MV-4-11 (cell line): ENCODE measurements around the gene CHMP2A.
"Not testable (repeated sequence)": the region's sequence is repeated elsewhere in the genome, so short reads cannot be mapped to it uniquely, and the experiment has no call there.

Source experiments
- DNase-seq: peaks from one replicate; lab custom pipeline; 2025; lab: John Stamatoyannopoulos, UW

Gene CHMP2A

DNA sequence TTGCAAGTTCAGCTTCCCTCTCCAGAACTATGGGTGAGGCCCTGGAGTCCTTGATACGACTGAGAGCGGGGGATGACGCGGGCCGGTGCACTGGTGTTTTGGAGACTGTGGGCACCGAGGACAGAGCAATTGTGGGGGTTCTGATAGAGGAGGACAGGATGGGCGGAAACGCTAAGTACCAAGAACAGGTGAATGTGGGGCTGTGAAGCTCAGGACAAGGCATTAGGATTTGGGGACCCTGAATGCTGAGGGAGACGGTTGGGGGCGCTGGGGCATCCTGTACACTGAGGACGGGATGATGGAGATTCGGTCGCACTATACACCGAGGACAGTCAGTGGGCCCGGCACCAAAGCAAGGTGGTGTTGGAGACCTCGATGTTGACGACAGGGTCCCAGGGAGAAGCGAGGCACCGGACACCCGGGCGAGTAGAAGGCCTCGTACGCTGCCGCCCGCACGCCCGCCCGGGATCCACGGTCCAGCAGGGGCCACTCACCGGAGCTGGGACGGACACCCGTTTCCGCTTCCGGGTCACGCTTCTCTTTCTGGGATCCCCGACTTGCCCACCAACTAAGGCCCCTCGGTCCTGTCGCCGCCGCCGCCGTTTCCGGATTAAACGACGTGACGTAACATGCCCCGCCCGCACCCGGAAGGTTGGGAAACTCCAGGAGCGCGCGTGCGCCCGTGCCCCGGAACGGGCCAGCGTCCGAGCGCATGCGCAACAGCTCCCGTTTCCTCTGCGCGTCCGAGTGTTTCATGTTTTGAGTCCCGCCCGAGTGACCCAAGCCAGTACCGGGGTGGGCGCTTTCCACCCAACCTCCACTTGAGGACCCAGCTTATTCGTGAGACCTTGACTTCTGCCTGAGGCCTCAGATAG is at the start of gene CHMP2A:
CHMP2A (minus strand) TSS at position 612 of the 875 bp plus-strand sequence. CDS start 893 bp downstream, outside the sequence.
- no peak for DNase-seq

DNA sequence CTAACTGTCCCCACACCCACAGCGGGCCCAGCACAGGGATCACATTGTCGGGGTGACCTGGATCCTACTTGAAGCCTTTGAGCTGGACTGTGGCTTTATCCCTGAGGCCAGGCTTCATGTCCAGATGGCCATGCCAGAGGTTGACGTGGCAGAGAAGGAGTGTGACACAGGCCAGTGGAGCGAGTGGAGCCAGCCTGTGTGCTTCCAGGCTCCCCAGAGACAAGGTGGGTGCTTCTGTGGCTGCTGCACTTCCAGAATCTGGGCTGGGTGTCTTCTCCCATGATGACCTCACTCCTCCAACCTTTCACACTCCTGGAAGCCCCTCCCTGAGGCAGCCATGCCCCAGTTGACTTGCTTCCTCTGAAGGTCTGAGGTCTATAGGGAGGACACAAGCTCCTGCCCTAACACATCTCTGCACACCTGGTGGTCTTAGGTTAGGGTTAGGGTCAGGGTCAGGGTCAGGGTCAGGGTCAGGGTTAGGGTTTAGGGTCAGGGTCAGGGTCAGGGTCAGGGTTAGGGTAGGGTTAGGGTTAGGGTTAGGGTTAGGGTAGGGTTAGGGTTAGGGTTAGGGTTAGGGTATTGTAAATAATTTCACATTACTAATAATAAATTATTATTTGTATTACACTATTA is 31.3 kb upstream of the CHMP2A start:
- no peak for DNase-seq

DNA sequence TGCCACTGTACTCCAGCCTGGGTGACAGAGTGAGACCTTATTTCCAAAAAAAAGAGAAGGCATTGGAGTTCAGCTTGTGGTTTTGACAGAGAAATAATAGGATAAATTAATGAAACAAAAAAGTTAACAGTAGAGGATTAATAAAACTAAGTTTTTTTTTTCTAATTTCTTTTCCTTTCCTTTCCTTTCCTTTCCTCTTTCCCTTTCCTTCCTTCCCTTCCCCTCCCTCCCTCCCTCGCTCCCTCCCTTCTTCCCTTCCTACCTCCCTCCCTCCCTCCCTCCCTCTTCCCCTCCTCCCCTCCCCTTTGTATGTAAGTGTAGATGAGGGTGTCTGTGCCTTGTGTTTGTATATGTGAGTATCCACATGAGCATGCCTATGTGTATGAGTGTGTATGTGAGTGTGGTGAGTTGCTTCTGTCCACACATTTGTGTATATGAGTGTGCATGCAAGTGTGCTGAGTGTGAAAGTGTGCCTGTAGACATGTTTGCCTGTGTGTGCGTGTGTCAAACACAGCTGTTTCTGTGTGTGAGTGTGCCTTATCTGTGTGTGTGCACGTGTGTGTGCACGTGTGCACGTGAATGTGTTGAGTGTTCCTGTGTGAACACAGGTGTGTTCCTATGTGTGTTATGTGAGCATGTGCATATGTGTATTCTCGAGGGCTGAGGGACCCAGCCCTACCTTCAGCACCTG is 30.7 kb upstream of the CHMP2A start:
- no peak for DNase-seq

DNA sequence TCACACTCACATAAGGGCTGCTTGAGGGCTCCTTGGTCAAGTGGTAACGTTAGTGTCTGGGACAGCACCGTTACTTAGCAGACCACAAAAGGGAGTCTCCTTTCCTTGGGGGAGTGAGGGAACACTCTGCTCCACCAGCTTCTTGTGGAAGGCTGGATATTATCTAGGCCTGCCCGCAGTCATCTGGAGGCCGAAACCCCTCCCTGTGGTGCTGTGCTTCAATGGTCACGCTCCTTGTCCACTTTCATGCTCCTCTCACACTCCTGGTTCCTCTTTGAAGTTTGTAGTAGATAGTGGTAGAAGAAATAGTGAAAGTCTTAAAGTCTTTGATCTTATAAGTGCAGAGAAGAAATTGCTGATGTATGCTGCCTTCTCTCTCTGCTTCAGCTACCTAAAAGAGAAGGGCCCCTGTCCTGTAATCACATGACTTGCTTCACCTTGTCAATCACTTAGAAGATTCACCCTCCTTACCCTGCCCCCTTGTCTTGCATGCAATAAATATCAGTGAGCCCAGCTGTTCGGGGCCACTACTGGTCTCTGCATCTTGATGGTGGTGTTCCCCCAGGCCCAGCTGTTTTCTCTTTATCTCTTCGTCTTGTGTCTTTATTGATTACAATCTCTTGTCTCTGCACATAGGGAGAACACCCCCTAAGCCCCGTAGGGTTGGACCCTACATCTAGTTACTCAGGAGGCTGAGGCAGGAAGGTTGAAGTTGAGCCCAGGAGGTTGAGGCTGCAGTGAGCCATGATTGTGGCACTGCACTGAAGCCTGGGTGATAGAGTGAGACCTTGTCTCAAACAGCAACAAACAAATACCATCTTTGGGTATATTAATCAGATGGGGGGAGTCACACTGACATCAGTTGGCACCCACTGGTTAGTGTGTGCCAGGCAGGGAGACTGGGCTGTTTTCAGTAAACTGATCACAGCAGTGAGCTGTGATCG is 29.9 kb upstream of the CHMP2A start:
- no peak for DNase-seq

DNA sequence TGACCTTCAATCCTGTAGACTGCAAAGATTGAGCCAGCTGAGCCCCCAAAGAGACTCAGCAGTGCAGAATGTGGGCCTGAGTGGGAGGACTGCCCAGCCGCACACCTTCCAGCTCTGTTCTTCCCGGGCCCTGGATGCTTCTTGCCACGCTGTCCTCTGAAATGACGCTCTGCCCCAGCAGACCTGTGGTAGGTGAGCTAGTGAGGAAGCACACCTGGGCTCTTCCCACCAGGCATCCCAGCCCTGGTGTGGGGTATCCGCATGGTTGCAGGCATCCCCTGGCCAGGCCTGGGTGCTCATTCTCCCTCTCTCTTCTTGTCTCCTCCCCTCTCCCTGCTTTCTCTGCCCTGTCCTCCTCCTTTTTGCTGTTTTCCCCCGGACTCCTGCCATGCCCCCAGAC is 28.1 kb upstream of the CHMP2A start:
- DNase-seq = no peak

DNA sequence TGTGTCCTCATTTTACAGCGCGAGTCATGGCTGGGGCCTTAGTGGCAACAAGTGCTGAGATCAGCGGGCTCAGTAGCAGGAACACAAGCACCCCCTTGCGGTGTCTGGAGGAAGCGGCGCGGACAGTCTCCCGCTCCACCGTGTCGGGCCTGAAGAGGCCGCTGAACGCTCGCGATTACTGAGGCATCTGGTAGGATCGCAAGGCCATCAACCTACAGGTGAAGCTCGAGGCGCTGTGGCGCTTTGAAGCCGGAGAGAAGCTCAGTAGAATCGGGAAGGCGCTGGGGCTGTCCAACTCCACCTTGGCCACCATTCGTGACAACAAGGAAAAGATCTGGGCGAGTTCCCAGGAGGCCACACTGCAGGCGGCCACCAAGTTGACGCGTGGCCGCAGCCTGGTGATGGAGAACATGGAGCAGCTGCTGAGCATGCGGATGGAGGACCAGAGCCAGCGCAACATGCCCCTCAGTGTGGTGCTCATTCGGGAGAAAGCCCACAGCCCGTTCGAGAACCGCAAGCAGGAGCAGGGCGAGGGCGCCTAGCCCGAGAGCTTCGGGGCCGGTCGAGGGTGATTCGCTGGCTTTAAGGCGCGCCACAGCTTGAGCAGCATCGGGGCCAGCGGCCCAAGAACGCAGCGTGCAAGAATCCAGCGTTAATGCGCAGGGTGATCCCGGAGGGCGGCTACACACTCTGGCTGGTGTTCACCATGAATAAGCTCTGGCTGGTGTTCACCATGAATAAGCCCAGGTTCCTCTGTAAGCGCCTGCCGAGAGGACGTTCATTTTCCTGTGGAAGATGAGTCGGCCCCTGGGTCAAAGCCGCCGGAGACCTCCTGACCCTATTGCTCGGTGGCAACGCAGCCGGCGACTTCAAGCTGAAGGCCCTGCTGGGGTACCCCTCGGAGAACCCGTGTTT is 26.6 kb upstream of the CHMP2A start:
- DNase-seq = no peak

DNA sequence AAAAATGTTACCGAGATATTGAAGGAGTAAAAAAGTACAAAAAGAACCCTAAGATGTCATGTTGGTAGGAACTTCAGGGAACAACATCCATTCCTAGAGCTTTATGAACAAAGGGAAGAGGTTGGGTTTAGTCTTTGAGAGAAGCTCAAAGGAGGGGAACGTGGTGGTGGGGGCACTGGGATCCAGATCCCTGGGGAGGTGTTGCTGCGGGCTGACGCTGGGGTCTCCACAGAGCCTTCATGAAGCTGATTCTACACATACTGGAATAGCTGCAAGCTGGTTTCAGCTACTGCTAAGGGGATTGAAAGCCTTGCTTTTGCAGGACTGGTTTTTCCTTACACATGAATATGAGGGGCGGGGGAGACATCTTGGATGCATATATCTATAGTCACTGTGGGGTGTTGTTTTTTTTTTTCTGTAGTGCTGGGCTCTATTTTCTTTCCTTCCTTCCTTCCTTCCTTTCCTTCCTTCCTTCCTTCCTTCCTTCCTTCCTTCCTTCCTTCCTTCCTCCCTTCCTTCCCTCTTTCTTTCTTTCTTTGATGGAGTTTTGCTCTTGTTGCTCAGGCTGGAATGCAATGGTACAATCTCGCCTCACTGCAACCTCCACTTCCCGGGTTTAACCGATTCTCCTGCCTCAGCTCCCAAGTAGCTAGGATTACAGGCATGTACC is 24.7 kb upstream of the CHMP2A start:
- DNase-seq = no peak

DNA sequence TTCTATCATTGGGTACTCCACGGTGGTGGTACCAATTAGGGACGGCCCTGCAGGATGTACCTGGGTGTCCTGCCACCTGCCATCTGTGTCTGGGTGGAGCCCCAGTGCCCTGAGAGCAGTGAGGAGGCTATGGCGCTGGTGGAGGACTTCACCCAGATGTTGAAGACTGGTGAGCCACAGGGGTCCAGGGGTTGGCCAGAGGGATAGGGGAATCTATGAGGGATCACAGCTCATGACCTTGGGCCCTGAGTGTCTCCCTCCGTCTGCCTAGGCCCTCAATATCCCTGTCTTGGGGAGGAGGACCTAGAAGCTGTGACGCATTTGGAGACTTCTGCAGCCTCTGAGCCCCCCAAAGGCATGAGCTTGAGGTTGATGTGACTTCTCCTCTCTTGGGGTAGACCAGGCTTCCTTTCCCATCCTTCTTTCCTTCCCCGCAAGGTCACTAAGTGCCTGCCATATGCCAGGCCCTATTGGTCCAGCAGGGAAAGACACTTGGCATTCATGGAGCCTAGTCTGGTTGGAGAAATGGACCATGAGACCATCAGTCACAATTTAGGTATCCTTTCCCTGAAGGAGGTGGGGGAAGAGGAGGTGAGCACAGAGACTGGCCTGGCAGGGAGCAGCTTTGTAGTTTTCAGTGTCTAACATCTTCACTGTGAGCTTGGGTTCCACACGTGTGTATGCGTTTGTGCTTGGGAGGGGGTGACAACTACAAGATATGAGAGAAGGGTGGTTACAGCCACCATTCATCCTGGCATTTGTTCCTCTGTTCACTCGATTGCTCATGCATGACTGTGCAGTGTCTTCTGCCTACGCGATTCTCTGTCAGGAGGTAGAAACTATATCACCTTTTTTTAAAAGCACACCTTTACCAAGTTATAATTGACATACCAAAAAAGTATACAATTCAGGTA is 23.4 kb upstream of the CHMP2A start:
- DNase-seq = no peak

DNA sequence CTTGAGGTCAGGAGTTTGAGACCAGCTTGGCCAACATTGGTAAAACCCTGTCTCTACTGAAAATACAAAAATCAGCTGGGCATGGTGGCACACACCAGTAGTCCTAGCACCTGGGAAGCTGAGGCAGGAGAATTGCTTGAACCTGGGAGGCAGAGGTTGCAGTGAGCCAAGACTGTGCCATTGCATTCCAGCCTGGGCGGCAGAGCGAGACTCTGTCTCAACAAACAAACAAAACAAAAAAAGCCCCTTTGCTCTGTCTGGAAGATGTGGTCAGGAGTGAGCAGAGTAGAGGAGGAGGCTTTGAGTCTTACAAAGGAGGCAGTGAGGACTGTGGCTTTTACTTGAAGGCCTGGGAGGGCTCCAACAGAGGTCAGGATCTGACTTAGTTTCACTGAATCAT is 22.7 kb upstream of the CHMP2A start:
- DNase-seq = not testable (repeated sequence)

DNA sequence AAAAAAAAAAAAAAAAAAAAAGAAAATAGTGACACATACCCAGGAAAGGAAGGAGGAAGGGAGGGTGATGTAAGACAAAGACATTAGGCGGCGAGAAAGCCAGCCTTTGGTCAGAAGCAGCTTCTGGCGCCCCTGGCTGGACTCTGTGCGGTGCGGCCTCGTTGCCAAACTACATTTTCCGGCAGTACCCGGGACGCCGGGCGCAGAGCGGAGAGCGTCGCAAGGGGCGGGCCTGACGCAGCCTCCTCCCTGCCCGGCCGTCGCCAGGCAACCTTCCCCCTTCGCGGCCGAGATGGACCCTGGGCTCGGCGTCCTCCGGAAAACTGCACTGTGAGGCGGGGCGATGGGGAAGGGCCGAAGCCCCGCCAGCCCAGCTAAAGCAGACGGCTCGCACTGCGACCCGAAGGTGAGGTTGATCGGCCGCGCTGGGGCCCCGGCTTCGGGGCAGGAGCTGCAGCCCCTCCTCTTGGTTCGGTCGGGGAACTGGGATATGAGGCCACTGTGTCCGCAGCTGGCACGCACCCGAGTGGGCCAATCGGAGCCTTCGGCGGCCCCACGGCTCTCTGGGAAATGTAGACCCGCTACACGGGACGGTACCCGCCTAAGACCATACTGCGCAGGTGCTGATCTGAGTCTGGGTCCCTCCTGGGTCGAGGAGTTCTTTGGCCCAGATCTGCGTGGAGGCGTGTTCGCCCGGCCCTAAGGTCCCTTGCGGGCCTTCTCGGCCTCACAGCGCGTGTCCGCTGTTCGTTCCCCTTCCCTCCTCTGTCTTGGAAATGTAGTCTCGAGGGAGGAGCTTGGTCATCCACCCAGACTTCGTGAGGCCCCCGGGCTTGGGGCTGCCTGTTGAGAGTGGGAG is 20.5 kb upstream of the CHMP2A start:
- no peak for DNase-seq

DNA sequence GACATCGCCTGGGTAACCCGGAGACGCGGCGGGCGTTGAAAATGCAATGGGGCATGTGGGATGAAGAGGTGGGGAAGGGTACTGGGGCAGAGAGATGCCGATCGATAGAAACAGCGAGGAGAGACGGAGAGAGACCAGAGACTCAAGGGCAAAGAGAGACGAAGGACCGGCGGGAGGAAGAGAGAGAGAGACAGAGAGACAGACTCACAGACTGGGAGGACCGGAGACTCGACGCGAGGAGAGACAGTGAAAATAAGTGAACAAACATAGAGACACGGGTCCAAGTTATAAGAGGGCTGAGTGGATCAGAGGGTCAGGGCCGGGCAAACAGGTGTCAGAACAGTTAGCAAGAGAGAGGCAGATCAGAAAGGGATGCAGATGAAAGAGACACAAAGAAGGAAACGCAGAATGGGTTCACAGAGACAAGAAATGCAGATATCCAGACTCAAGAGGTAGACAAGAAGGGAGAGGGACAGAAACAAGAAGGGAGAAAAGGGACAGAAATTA is 18.8 kb upstream of the CHMP2A start:
- no peak for DNase-seq

DNA sequence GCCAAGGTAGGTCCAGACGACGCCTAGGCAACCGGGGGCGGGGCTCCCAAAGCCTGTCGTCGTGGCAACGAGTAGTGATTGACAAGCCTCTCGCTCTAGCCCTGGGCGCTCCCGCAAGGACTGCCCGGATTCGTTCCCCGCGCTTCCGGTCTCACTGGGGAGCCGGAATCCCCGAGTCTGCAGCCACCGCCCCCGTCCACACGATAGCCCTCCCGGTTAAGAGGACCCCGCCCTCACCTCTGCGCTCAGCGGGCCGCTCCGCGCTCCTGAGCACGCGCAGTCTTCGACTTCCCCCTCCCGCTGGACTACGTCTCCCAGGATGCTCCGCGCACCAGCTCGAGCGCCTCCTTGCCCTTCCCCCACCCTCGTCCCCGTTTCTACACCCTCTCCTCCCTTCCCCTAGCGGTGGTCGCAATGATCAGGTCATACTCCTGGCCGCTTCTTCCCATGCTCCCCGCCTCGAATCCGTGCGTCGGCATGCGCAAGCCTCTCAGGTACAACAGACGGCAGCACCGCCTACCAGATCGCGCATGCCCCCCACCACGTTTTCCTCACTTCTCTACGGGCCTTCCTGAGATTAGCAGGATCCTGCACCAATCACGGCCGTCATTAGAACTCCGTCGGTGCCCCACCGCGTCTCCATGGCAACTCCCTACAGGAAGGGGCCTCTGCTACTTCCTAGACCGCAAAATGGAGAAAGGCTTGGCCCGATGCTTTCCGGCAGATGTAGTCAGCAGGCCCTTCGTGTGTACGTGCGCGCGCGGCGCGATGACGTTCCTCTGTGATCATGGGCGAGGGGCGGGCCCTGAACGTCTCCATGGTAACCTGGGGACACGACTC is 18.1 kb upstream of the CHMP2A start, which contains the start of gene MZF1:
MZF1 (minus strand) TSS at position 518 of the 840 bp plus-strand sequence. CDS start 1,946 bp downstream, outside the sequence.
- DNase-seq = no peak

DNA sequence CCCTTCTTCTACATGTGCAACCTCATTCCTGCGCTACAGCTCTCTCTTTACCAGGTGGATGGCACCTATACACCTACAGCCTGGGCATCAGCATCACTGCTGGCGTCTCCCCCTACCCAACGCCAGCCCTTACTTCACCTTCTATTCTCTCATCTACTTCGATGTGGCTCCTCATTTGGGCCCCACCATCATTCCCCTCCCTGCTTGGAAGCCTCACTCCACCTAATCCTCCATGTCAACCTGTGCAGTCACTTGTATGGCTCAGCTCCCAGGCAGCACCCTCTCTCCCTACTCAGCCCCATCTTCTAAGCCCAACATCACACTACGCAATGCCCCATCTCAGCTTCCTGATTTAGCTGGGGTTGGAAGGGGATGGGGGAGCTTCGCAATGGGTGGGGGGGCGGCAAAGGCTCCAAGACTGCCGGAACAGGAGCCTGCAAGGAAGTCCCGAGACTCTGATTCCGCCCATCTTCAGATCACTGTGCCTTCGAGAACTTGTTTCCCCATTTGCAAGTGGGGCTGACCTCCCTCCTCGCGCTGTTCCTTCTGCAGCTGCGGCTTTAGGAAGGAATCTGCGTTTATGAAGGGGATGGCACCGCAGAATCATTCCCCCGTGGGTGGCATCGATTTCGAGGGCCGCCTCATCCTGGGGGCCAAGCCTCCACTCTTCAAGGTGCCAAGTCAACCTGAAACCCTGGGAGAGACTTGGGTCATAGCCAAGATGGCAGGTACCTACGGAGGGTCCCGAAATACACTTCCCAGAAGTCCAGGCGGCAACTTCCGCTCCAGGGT is 17.3 kb upstream of the CHMP2A start:
- no peak for DNase-seq

DNA sequence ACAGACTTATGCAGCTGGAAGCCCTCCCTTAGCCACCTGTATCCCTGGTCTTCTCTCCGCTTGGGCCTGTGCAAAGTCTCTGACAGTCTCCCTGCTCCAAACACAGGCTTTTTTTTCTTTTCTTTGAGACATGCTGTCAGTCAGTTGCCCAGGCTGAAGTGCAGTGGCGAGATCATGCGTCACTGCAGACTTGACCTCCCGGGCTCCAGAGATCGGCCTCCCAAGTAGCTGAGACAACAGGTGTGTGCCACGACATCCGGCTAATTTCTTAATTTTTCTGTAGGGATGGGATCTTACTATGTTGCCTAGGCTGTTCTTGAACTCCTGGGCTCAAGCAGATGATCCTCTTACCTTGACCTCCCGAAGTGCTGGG is 16.7 kb upstream of the CHMP2A start:
- DNase-seq = no peak

DNA sequence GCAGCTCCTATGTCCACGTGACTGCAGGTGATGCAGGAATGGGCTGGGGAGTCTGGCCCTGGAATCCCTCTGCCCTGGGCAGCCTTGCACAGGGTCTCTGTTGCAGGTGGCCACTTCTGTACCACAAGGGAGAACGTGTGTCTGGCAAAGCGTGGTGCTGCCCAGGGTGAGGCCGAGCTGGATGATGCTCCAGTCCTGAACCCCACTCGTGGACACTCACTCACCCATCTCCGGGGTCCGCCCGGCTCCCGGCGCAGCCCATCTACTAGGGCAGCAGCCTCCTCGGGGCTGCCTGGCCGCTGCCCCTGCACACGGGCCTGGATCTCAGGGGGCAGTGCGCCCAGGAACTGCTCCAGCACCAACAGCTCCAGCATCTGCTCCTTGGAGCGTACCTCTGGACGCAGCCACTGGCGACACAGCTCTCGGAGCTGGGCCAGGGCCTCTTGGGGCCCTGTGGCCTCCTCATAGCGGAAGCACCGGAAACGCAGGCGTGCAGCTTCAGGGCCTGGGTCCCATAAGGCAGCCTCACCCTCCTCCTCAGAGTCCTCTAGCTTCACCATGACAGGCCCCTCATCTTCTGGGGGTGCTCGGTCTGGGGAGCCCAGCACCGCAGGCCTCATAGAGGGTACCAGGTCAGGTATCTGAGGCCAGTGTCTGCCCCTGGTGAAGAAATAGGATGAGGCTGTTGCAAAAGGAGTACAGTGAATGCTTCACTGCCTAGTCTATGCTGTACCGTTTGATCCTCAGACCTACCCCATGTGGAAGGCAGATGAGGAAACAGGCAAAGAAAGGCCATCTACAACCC is 16.1 kb upstream of the CHMP2A start:
- no peak for DNase-seq
